H9 (cell line): ENCODE data around the gene UQCR10. TPM values are rescaled to one million over a fixed set of nuclear protein-coding genes. Genes with fewer than 3 reads are reported as not detected.

Experiments used
- DNase-seq: peaks from one replicate; pipeline ENCODE4 v3.0.0-alpha.2; 2017
- H2AFZ ChIP-seq: one replicate; pipeline ENCODE4 v1.6.1; 2013; ENCODE audit warnings: mild to moderate bottlenecking, low read length, control low read depth, moderate library complexity
- H2AK5ac ChIP-seq: 2 replicates; pipeline ENCODE4 v1.6.1; 2013; ENCODE audit warnings: low read length, control low read depth, mixed read lengths; ENCODE audit not compliant: insufficient read length
- H2BK120ac ChIP-seq: one replicate; pipeline ENCODE4 v1.6.1; 2013; ENCODE audit warnings: low read depth, mild to moderate bottlenecking, low read length, control low read depth, inconsistent platforms; ENCODE audit not compliant: poor library complexity, severe bottlenecking
- H2BK12ac ChIP-seq: 2 replicates; pipeline ENCODE4 v1.6.1; 2013; ENCODE audit warnings: low read length, control low read depth, mixed read lengths, low read depth; ENCODE audit not compliant: insufficient read length
- H2BK15ac ChIP-seq: 2 replicates; pipeline ENCODE4 v1.6.1; 2013; ENCODE audit warnings: low read depth, low read length, control low read depth
- H2BK20ac ChIP-seq: one replicate; pipeline ENCODE4 v1.6.1; 2013; ENCODE audit warnings: low read depth, mild to moderate bottlenecking, low read length, control low read depth, inconsistent platforms; ENCODE audit not compliant: poor library complexity, severe bottlenecking
- H2BK5ac ChIP-seq: 2 replicates; pipeline ENCODE4 v1.6.1; 2013; ENCODE audit warnings: low read length, control low read depth, mixed read lengths; ENCODE audit not compliant: insufficient read length
- H3K14ac ChIP-seq: 2 replicates; pipeline ENCODE4 v1.6.1; 2013; ENCODE audit warnings: low read length, control low read depth; ENCODE audit not compliant: insufficient read depth
- H3K18ac ChIP-seq: 2 replicates; pipeline ENCODE4 v1.6.1; 2013; ENCODE audit warnings: low read depth, mild to moderate bottlenecking, mixed read lengths, low read length, control low read depth; ENCODE audit not compliant: insufficient read length
- H3K23ac ChIP-seq: 2 replicates; pipeline ENCODE4 v1.6.1; 2013; ENCODE audit warnings: low read length, control low read depth, mixed read lengths, low read depth; ENCODE audit not compliant: insufficient read length
- H3K23me2 ChIP-seq: 2 replicates; pipeline ENCODE4 v1.6.1; 2013; ENCODE audit warnings: low read depth, mild to moderate bottlenecking, mixed read lengths, low read length, control low read depth; ENCODE audit not compliant: insufficient read length, poor library complexity, severe bottlenecking
- H3K27ac ChIP-seq: 2 replicates; pipeline ENCODE4 v1.5.1; 2013; ENCODE audit warnings: low read length, control low read depth, mixed read lengths, low read depth; ENCODE audit not compliant: insufficient read length
- H3K27me3 ChIP-seq: 2 replicates; pipeline ENCODE4 v1.6.1; 2013; ENCODE audit warnings: low read length, control low read depth, inconsistent platforms; ENCODE audit not compliant: insufficient read depth
- H3K4ac ChIP-seq: 2 replicates; pipeline ENCODE4 v1.6.1; 2013; ENCODE audit warnings: low read depth, mild to moderate bottlenecking, control low read depth, inconsistent platforms, low read length, moderate library complexity
- H3K4me1 ChIP-seq: 2 replicates; pipeline ENCODE4 v1.6.1; 2013; ENCODE audit warnings: low read length, control low read depth, inconsistent platforms; ENCODE audit not compliant: insufficient read depth
- H3K4me2 ChIP-seq: 2 replicates; pipeline ENCODE4 v1.6.1; 2013; ENCODE audit warnings: low read length, control low read depth, mixed read lengths; ENCODE audit not compliant: insufficient read length, insufficient read depth
- H3K56ac ChIP-seq: 2 replicates; pipeline ENCODE4 v1.6.1; 2013; ENCODE audit warnings: low read depth, mild to moderate bottlenecking, mixed read lengths, low read length, control low read depth; ENCODE audit not compliant: insufficient read length
- H3K79me1 ChIP-seq: 2 replicates; pipeline ENCODE4 v1.6.1; 2013; ENCODE audit warnings: low read depth, mild to moderate bottlenecking, moderate library complexity, low read length, control low read depth, inconsistent platforms; ENCODE audit not compliant: insufficient read depth, poor library complexity, severe bottlenecking
- H3K79me2 ChIP-seq: 2 replicates; pipeline ENCODE4 v1.6.1; 2013; ENCODE audit warnings: low read length, control low read depth, inconsistent platforms; ENCODE audit not compliant: insufficient read depth
- H3K9ac ChIP-seq: 2 replicates; pipeline ENCODE4 v1.6.1; 2013; ENCODE audit warnings: low read length, control low read depth, mixed read lengths; ENCODE audit not compliant: insufficient read length; ENCODE audit errors: extremely low read depth
- H3K9me3 ChIP-seq: one replicate; pipeline ENCODE4 v1.6.1; 2013; ENCODE audit warnings: low read depth, low read length, inconsistent platforms; ENCODE audit not compliant: control insufficient read depth
- H3T11ph ChIP-seq: one replicate; pipeline ENCODE4 v1.6.1; 2013; ENCODE audit warnings: mild to moderate bottlenecking, low read length, control low read depth, inconsistent platforms
- H4K20me1 ChIP-seq: one replicate; pipeline ENCODE4 v1.6.1; 2013; ENCODE audit not compliant: control insufficient read depth, insufficient read length, insufficient read depth
- H4K5ac ChIP-seq: 2 replicates; pipeline ENCODE4 v1.6.1; 2013; ENCODE audit warnings: low read depth, mild to moderate bottlenecking, mixed read lengths, low read length, control low read depth; ENCODE audit not compliant: insufficient read length
- H4K8ac ChIP-seq: replicated peaks from 2 replicates; pipeline ENCODE4 v1.6.1; 2013; ENCODE audit warnings: low read length, control low read depth, mixed read lengths, low read depth; ENCODE audit not compliant: insufficient read length
- H4K91ac ChIP-seq: 2 replicates; pipeline ENCODE4 v1.6.1; 2013; ENCODE audit warnings: low read depth, mild to moderate bottlenecking, moderate library complexity, mixed read lengths, low read length, control low read depth; ENCODE audit not compliant: insufficient read length
- H3K27ac Mint-ChIP-seq, 3 experiments: 2 replicates in 2 of 3; 3 replicates in 1 of 3; pipeline ENCODE4 v1.8.0; 2020 to 2021; ENCODE audit warnings: mixed read lengths in 3 of 3, mild to moderate bottlenecking in 1 of 3, moderate library complexity in 1 of 3
- H3K27me3 Mint-ChIP-seq: 2 replicates; pipeline ENCODE4 v1.8.0; 2021; ENCODE audit warnings: low read depth, mild to moderate bottlenecking, moderate library complexity, mixed read lengths
- H3K36me3 Mint-ChIP-seq, 3 experiments: 2 replicates in 2 of 3; 3 replicates in 1 of 3; pipeline ENCODE4 v1.8.0; 2020 to 2021; ENCODE audit warnings: low read depth in 3 of 3, mixed read lengths in 3 of 3; ENCODE audit not compliant: insufficient read depth in 1 of 3
- H3K4me1 Mint-ChIP-seq, 2 experiments: 2 replicates each; pipeline ENCODE4 v1.8.0; 2020; ENCODE audit warnings: mixed read lengths in 2 of 2
- H3K4me3 Mint-ChIP-seq, 2 experiments: 2 replicates in 1 of 2; 3 replicates in 1 of 2; pipeline ENCODE4 v1.8.0; 2020 to 2021; ENCODE audit warnings: mild to moderate bottlenecking in 2 of 2, mixed read lengths in 2 of 2, moderate library complexity in 1 of 2
- H3K9me3 Mint-ChIP-seq, 2 experiments: 2 replicates in 1 of 2; 3 replicates in 1 of 2; pipeline ENCODE4 v1.8.0; 2020; ENCODE audit warnings: mild to moderate bottlenecking in 2 of 2, mixed read lengths in 2 of 2, moderate library complexity in 1 of 2
- WGBS: extraction: QIAGEN DNeasy Blood & Tissue Kit; methylation state at CpG from one replicate; pipeline ENCODE4 v1.1.7; 2013; ENCODE audit warnings: missing lambda C conversion rate, low lambda C conversion rate, mixed read lengths; ENCODE audit not compliant: insufficient read length; ENCODE audit errors: extremely low coverage; 5-methylcytosine and 5-hydroxymethylcytosine counted together
- total RNA-seq: library from RNA; stranded (reverse); gene quantifications from 2 replicates; pipeline ENCODE4 v1.2.1, GENCODE V29; 2021
- TF ChIP-seq, protein P1 (sequence below): fragments of 200-600 bp; sonication (generic); conservative IDR thresholded peaks from 3 replicates; pipeline ENCODE4 v1.8.0; 2021; ENCODE audit warnings: antibody characterized with exemption, mild to moderate bottlenecking

Gene UQCR10
- total RNA-seq, 1 experiment from 2014 or later, result 124 TPM

GRCh38 chr22:29742326-29742725, 24.8 kb upstream of the UQCR10 start:
- peaks cover 4% of the 10 kb centered on the region for H3K23me2 ChIP-seq
- H3K9ac ChIP-seq, result no peak overlapping the region
- Mint-ChIP-seq H3K4me3 (no peak overlapping the region), H3K27ac (peak overlapping the region in 2 of 3 experiments; percentile 27 to 68; a peak in 1 of 7 replicates), H3K36me3 (peaks cover 3 to 8% (median 5%) of the 10 kb centered on the region in 3 experiments; a peak in 6 of 7 replicates), H3K4me1 (peaks cover 0 to 4% of the 10 kb centered on the region in 2 experiments; a peak in 2 of 4 replicates), H3K9me3 (peaks cover 3% of the 10 kb centered on the region in 2 experiments; a peak in 3 of 5 replicates), H3K27me3 (no peaks in the 10 kb centered on the region)
- no peak overlapping the region for H4K91ac ChIP-seq
- no peak overlapping the region for H2AK5ac ChIP-seq
- no peak for DNase-seq
- peak overlapping the region; percentile 72 for H4K8ac ChIP-seq
- no peaks in the 10 kb centered on the region for H3K27me3 ChIP-seq
- no peak overlapping the region for H2BK15ac ChIP-seq
- H3K79me2 ChIP-seq, result no peaks in the 10 kb centered on the region
- H3K4ac ChIP-seq, result no peak overlapping the region
- H3K56ac ChIP-seq, result no peak overlapping the region
- no peak overlapping the region for H2BK20ac ChIP-seq
- TF ChIP-seq, protein P1, sequence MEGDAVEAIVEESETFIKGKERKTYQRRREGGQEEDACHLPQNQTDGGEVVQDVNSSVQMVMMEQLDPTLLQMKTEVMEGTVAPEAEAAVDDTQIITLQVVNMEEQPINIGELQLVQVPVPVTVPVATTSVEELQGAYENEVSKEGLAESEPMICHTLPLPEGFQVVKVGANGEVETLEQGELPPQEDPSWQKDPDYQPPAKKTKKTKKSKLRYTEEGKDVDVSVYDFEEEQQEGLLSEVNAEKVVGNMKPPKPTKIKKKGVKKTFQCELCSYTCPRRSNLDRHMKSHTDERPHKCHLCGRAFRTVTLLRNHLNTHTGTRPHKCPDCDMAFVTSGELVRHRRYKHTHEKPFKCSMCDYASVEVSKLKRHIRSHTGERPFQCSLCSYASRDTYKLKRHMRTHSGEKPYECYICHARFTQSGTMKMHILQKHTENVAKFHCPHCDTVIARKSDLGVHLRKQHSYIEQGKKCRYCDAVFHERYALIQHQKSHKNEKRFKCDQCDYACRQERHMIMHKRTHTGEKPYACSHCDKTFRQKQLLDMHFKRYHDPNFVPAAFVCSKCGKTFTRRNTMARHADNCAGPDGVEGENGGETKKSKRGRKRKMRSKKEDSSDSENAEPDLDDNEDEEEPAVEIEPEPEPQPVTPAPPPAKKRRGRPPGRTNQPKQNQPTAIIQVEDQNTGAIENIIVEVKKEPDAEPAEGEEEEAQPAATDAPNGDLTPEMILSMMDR, result no peak
- H3K4me1 ChIP-seq, result no peaks in the 10 kb centered on the region
- H3K18ac ChIP-seq, result no peak overlapping the region
- H2AFZ ChIP-seq, result no peak overlapping the region
- no peaks in the 10 kb centered on the region for H3K9me3 ChIP-seq
- no peak overlapping the region for H3T11ph ChIP-seq
- no CpG with 5 or more reads among the region's 13 CpGs for WGBS
- no peak overlapping the region for H3K27ac ChIP-seq
- no peaks in the 10 kb centered on the region for H3K79me1 ChIP-seq
- no peak overlapping the region for H2BK12ac ChIP-seq
- no peak overlapping the region for H3K14ac ChIP-seq
- H3K4me2 ChIP-seq, result no peak overlapping the region
- no peak overlapping the region for H2BK5ac ChIP-seq
- H3K23ac ChIP-seq, result no peak overlapping the region
- H2BK120ac ChIP-seq, result no peak overlapping the region
- H4K20me1 ChIP-seq, result no peaks in the 10 kb centered on the region
- H4K5ac ChIP-seq, result no peak overlapping the region
